ENCODE measurements around the gene SMIM10. TPM values are rescaled to one million over a fixed set of nuclear protein-coding genes. Genes with fewer than 3 reads are reported as not detected.

The SMIM10 gene
- total RNA-seq, 1 donor = 4.3 TPM

Other genes starting within 250 kb of the SMIM10 start
- gene PABIR2, start 193.8 kb upstream of the SMIM10 start, total RNA-seq = 5.5 and 9.5 TPM in 2 replicates
- gene MOSPD1, start 75.7 kb upstream of the SMIM10 start, total RNA-seq = 45.7 and 60.5 TPM in 2 replicates
- 7.3 and 10.0 TPM in 2 replicates for gene RTL8B, start 31.6 kb downstream of the SMIM10 start, total RNA-seq
- gene RTL8C, start 41.4 kb downstream of the SMIM10 start, total RNA-seq = 39.3 and 54.8 TPM in 2 replicates
- gene RTL8A, start 61.1 kb downstream of the SMIM10 start, total RNA-seq = 4.7 and 7.1 TPM in 2 replicates
- gene SMIM10L2B, start 107.7 kb downstream of the SMIM10 start, total RNA-seq = 2.2 and 3.5 TPM in 2 replicates
- not detected in 2 replicates for gene ETDB, start 129.5 kb downstream of the SMIM10 start, total RNA-seq
- not detected in 2 replicates for gene CT55, start 180.4 kb downstream of the SMIM10 start, total RNA-seq